Esophagus (tissue), 2 donors: ENCODE results near the gene RASD1. TPM values are rescaled to one million over a fixed set of nuclear protein-coding genes. Genes with fewer than 3 reads are reported as not detected.

ENCODE experiments used
- H3K27ac ChIP-seq, 2 donors: one replicate each; pipeline ENCODE4 v1.5.1; 2013; ENCODE audit warnings: low read depth in 2 of 2, mild to moderate bottlenecking in 2 of 2, inconsistent platforms in 1 of 2, low read length in 1 of 2, moderate library complexity in 1 of 2
- H3K27me3 ChIP-seq, 2 donors: one replicate each; pipeline ENCODE4 v1.6.1; 2013; ENCODE audit warnings: low read length in 2 of 2, control low read depth in 1 of 2, mild to moderate bottlenecking in 1 of 2; ENCODE audit not compliant: insufficient read depth in 2 of 2, control insufficient read depth in 1 of 2
- H3K36me3 ChIP-seq, 2 donors: one replicate each; pipeline ENCODE4 v1.6.1; 2013; ENCODE audit warnings: low read length in 1 of 2; ENCODE audit not compliant: control insufficient read depth in 2 of 2, insufficient read depth in 2 of 2
- H3K4me1 ChIP-seq, 2 donors: one replicate each; pipeline ENCODE4 v1.6.1; 2013; ENCODE audit warnings: low read length in 1 of 2; ENCODE audit not compliant: control insufficient read depth in 2 of 2, insufficient read depth in 2 of 2
- H3K4me3 ChIP-seq, 2 donors: one replicate each; pipeline ENCODE4 v1.5.1; 2013; ENCODE audit warnings: low read length in 2 of 2, mild to moderate bottlenecking in 2 of 2, low read depth in 1 of 2, moderate library complexity in 1 of 2
- H3K9me3 ChIP-seq, 2 donors: one replicate each; pipeline ENCODE4 v1.6.1; 2013; ENCODE audit warnings: mild to moderate bottlenecking in 2 of 2, low read depth in 1 of 2, low read length in 1 of 2, moderate library complexity in 1 of 2; ENCODE audit not compliant: control insufficient read depth in 2 of 2, insufficient read depth in 1 of 2
- WGBS, 2 donors: extraction: QIAGEN DNeasy Blood & Tissue Kit; methylation state at CpG; one replicate each; pipeline ENCODE4 v1.1.7; 2013; 5-methylcytosine and 5-hydroxymethylcytosine counted together
- polyA plus RNA-seq, 2 donors: library from polyadenylated mRNA; stranded (reverse); fragments of 200-250 nt; gene quantifications; one replicate each; pipeline ENCODE4 v1.2.3, GENCODE V29; 2013
- donor health status: healthy with polysubstance abuse.
- donor health status: Bipolar disorder and iron deficiency.

RASD1 gene
- polyA plus RNA-seq, 2 donors: 0.83 to 1.6 TPM

- H3K4me1 ChIP-seq: no peaks in the 10 kb centered on the region
- no peak overlapping the region for H3K27ac ChIP-seq
- peaks cover 0 to 8% of the 10 kb centered on the region in 2 donors for H3K36me3 ChIP-seq
- WGBS, 2 donors: 88 to 89% methylated on average over 5 of the region's 5 CpGs
- no peak overlapping the region for H3K4me3 ChIP-seq
- H3K9me3 ChIP-seq: no peaks in the 10 kb centered on the region
- H3K27me3 ChIP-seq: no peaks in the 10 kb centered on the region
Observed at GRCh38 chr17:17518951-17519350, 22.8 kb upstream of the RASD1 start.

DNA sequence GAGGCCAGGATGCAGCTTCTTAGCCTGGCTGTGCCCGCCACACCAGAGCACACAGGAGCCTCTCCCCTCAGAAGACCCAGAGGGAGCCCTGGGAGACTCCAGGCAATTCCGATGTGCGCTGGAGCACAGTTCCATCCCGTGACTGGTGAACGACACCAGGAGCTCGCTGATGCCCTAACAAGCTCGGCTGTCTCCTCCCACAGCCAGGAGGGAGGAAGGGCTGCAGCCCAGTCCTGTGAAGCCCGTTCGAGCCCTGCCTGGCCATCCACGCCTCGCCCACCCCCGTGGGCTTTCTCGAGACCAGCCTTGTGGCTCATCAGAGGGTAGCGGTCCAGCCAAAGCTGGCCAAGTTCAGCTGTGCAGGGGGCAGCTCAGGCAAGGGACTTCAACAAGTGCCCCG is 21.8 kb upstream of the RASD1 start:
- no peaks in the 10 kb centered on the region for H3K9me3 ChIP-seq

DNA sequence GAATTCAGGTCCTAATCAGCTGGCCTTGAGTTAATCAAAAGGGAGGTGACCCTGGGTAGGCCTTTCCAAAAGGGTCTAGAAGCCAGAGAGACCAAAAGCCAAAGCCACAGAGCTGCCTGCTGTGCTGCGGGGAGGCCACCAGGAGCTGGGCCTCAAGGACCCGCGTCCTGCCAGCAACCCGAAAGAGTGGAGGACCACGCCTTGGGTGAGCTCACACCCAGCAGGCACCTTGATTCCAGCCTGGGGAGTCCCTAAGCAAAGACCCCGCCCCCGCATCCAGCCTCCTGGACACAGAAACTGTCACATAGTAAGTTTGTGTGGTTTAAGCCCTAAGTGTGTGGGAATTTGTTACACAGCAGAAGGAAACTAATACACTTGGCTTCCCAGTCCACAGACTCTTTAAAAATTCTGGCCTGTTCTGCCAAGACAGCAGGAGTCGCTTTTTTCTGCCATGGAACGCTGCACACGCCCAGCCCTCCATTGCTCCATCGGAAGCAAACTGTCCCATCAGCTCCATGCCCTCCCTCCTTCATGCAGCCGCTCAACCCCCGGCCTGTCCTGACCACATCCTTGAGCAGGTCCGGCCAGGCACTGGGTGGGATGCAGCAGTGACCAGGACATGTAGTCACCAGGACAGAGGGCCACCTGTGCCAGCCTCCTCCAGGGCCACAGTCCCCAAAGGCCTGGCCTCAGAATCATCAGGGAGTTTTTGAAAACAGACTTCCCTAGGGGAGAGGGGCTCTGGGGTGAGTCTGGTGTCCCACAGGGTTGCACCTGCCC is 20.9 kb upstream of the RASD1 start:
- Histone ChIP-seq H3K27ac (no peak overlapping the region), H3K27me3 (no peaks in the 10 kb centered on the region), H3K4me1 (peaks cover 0 to 1% of the 10 kb centered on the region in 2 donors), H3K36me3 (peaks cover 0 to 8% of the 10 kb centered on the region in 2 donors), H3K4me3 (no peak overlapping the region), H3K9me3 (no peaks in the 10 kb centered on the region)
- 90% methylated on average over 14 of the region's 14 CpGs for WGBS, 2 donors

More for the DNA sequence above, 21.8 kb upstream of the RASD1 start:
- Histone ChIP-seq H3K27me3 (no peaks in the 10 kb centered on the region), H3K27ac (no peak overlapping the region), H3K4me3 (no peak overlapping the region), H3K36me3 (peaks cover 0 to 8% of the 10 kb centered on the region in 2 donors), H3K4me1 (no peaks in the 10 kb centered on the region)
- 87% methylated on average over 15 of the region's 15 CpGs for WGBS, 2 donors

GRCh38 chr17:17515934-17516930 is 20.0 kb upstream of the RASD1 start:
- H3K27ac ChIP-seq: no peak overlapping the region
- H3K9me3 ChIP-seq: no peaks in the 10 kb centered on the region
- H3K27me3 ChIP-seq: no peaks in the 10 kb centered on the region
- H3K4me3 ChIP-seq: no peak overlapping the region
- H3K4me1 ChIP-seq: peaks cover 0 to 6% of the 10 kb centered on the region in 2 donors
- 77 to 83% methylated on average over 21 of the region's 21 CpGs for WGBS, 2 donors
- H3K36me3 ChIP-seq: peaks cover 0 to 4% of the 10 kb centered on the region in 2 donors

- WGBS, 2 donors: 75 to 82% methylated on average over 21 of the region's 21 CpGs
- Histone ChIP-seq H3K27ac (no peak overlapping the region), H3K4me1 (peaks cover 0 to 6% of the 10 kb centered on the region in 2 donors), H3K36me3 (no peaks in the 10 kb centered on the region), H3K27me3 (no peaks in the 10 kb centered on the region), H3K4me3 (no peak overlapping the region), H3K9me3 (no peaks in the 10 kb centered on the region)
Observed at GRCh38 chr17:17514993-17515933, 19.1 kb upstream of the RASD1 start.

DNA sequence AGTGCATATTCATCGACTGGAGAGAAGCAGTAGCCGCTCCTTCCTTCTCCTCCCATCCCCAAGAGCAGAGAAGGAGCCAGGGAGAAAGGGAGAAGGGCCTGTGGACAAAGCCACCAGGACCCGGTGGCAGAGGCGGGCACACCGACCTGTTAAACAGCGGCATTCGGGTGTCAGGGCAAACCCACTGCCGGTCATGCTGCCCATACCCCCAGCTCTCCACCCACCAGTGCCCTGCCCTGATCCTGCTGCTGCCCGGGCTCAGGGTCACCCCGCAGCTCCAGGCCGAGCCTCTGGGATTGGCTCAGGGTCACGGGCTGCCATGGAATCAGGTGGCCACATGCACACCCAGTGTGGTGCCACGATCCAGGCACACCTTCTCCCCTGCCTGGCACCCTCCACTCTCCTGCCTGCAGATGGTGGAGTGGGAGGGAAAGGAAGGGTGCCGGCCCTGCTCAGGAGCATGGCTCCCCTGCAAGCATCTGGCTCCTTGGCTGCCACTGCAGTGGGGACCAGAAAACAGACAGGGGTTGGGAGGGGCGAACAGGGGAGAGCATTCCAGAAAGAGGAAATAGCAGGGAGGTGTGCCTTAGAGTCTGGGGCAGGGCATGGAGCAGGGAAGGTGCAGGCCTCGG is 18.3 kb upstream of the RASD1 start:
- H3K9me3 ChIP-seq: no peaks in the 10 kb centered on the region
- no peak overlapping the region for H3K27ac ChIP-seq
- no peaks in the 10 kb centered on the region for H3K27me3 ChIP-seq
- no peaks in the 10 kb centered on the region for H3K36me3 ChIP-seq
- peaks cover 0 to 6% of the 10 kb centered on the region in 2 donors for H3K4me1 ChIP-seq
- H3K4me3 ChIP-seq: no peak overlapping the region
- WGBS, 2 donors: 79 to 84% methylated on average over 13 to 16 of the region's 16 CpGs

DNA sequence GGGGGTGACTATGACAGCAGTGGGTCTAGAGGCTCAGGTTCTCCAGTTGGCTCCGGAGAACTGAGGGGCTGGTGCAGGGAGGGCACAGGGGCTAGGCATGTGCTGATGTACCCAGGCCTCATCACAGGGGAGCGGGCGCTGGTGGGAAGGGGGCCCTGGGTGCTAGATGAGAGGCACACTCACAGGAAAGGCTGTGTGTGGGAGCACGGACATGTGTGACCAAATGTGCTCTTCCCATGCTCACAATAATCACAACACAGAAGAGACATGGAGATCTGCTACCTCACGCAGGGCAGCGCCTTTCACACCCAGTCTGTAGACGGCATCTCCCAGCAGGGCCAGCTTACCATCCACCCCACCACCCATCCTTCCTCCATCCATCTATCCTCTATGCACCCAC is 17.4 kb upstream of the RASD1 start:
- WGBS, 2 donors: 98 to 99% methylated on average over 7 of the region's 7 CpGs
- no peak overlapping the region for H3K27ac ChIP-seq
- H3K36me3 ChIP-seq: no peaks in the 10 kb centered on the region
- peaks cover 0 to 6% of the 10 kb centered on the region in 2 donors for H3K4me1 ChIP-seq
- H3K4me3 ChIP-seq: no peak overlapping the region
- H3K9me3 ChIP-seq: no peaks in the 10 kb centered on the region
- H3K27me3 ChIP-seq: no peaks in the 10 kb centered on the region

DNA sequence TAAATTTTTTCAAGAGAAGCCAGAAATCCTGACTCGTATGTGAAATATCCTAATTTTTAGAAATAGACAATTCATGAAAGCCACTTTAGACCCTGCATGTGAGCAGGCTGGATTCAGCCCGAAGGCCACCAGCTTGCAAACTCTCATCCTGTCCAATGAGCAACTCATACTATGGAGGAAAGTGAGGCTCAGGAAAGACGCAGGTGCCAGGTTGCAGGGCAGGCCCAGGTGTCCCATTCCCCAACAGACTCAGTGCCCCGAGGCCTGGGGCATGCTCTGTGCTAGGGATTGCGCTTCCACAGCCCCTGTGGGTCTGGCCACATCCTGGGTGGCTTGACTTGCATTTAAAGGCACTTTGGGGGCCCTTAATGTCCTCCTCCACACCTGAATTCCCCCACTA is 16.7 kb upstream of the RASD1 start:
- H3K9me3 ChIP-seq: no peaks in the 10 kb centered on the region
- WGBS, 2 donors: 91% methylated on average over 5 of the region's 5 CpGs

More for the DNA sequence above, 16.7 kb upstream of the RASD1 start:
- Histone ChIP-seq H3K4me1 (peaks cover 0 to 6% of the 10 kb centered on the region in 2 donors), H3K27me3 (no peaks in the 10 kb centered on the region), H3K27ac (no peak overlapping the region), H3K36me3 (no peaks in the 10 kb centered on the region), H3K4me3 (no peak overlapping the region)
